GM12878 (cell line): ENCODE measurements around the gene ZNF81. TPM values are rescaled to one million over a fixed set of nuclear protein-coding genes. Genes with fewer than 3 reads are reported as not detected.

Experiments used
- ATAC-seq: fragments of 200-7000 bp; cut with Tn5 transposase; 3 replicates; pipeline ENCODE4 v1.9.1; 2020; ENCODE audit warnings: mild to moderate bottlenecking, moderate library complexity
- BruUV-seq: library from RNA; stranded (reverse); fragments of 400-500 nt; replicated peaks from 2 replicates; lab custom pipeline; 2021; lab: Mats Ljungman, UMichigan
- CTCF ChIA-PET: fragments of 300-600 bp; sonication (Branson Sonifier 250); formaldehyde crosslinking; extraction: SDS; loops from one replicate; lab custom pipeline; 2021; ENCODE audit warnings: inconsistent platforms; lab: Yijun Ruan, JAX
- POLR2A ChIA-PET: fragments of 350-600 bp; formaldehyde crosslinking; extraction: SDS; loops from one replicate; lab custom pipeline; 2021; ENCODE audit warnings: inconsistent platforms; lab: Charles Lee
- RAD21 ChIA-PET: fragments of 300-600 bp; sonication (Branson Sonifier 250); formaldehyde crosslinking; loops from one replicate; lab custom pipeline; 2023; ENCODE audit warnings: antibody characterized with exemption; ENCODE audit not compliant: unreplicated experiment; lab: Charles Lee
- SMC1A ChIA-PET: fragments of 300-600 bp; sonication (Branson Sonifier 250); formaldehyde crosslinking; loops from one replicate; lab custom pipeline; 2023; ENCODE audit not compliant: unreplicated experiment, uncharacterized antibody; lab: Charles Lee
- DNase-seq: peaks from one replicate; pipeline ENCODE4 v3.0.0-alpha.2; 2011; ENCODE audit warnings: low read depth, low spot score
- FAIRE-seq: peaks from 3 replicates; lab custom pipeline; 2011; peaks lifted over from hg19 to GRCh38; lab: Jason Lieb, UNC
- H2AFZ ChIP-seq: 2 replicates; pipeline ENCODE4 v1.6.0; 2011; ENCODE audit warnings: low read depth, low read length, control low read depth; ENCODE audit not compliant: control insufficient read depth
- H3K27ac ChIP-seq: 2 replicates; pipeline ENCODE4 v1.5.1; 2011; ENCODE audit warnings: control low read depth; ENCODE audit not compliant: control insufficient read depth, insufficient read depth
- H3K27me3 ChIP-seq, 2 experiments: replicated peaks in 1 of 2; 2 replicates each; pipeline versions ENCODE4 v1.6.0 to v1.6.1; 2011; ENCODE audit warnings: low read length in 1 of 2; ENCODE audit not compliant: control insufficient read depth in 2 of 2, insufficient read depth in 2 of 2
- H3K36me3 ChIP-seq, 2 experiments: 2 replicates each; pipeline ENCODE4 v1.5.1; 2011; ENCODE audit warnings: low read length in 1 of 2; ENCODE audit not compliant: control insufficient read depth in 2 of 2, insufficient read depth in 2 of 2
- H3K4me1 ChIP-seq: 2 replicates; pipeline ENCODE4 v1.6.1; 2011; ENCODE audit warnings: mild to moderate bottlenecking, low read length, moderate library complexity, mixed read lengths; ENCODE audit not compliant: control insufficient read depth, insufficient read depth
- H3K4me2 ChIP-seq: 2 replicates; pipeline ENCODE4 v1.6.0; 2011; ENCODE audit warnings: control low read depth; ENCODE audit not compliant: control insufficient read depth, insufficient read depth
- H3K4me3 ChIP-seq: fragments of 200-600 bp; sonication (generic); 2 replicates; pipeline ENCODE4 v1.5.1; 2016
- H3K79me2 ChIP-seq: 2 replicates; pipeline ENCODE4 v1.6.0; 2011; ENCODE audit warnings: low read length; ENCODE audit not compliant: control insufficient read depth, insufficient read depth
- H3K9ac ChIP-seq: 2 replicates; pipeline ENCODE4 v1.8.0; 2011; ENCODE audit warnings: low read length, control low read depth, mixed read lengths; ENCODE audit not compliant: control insufficient read depth, insufficient read depth
- H3K9me3 ChIP-seq: replicated peaks from 3 replicates; pipeline ENCODE4 v1.5.1; 2011; ENCODE audit warnings: mild to moderate bottlenecking, low read length; ENCODE audit not compliant: control insufficient read depth, insufficient read depth
- H4K20me1 ChIP-seq: 2 replicates; pipeline ENCODE4 v1.6.0; 2011; ENCODE audit not compliant: control insufficient read depth, insufficient read depth
- BACH1 ChIP-seq: fragments of 450-650 bp; IDR thresholded peaks from 2 replicates; pipeline ENCODE4 v1.6.1; 2017; ENCODE audit warnings: mild to moderate bottlenecking, borderline replicate concordance
- CBX5 ChIP-seq: sonication (generic); IDR thresholded peaks from 2 replicates; pipeline ENCODE4 v1.6.1; 2016; ENCODE audit warnings: low read depth, moderate library complexity, mild to moderate bottlenecking, inconsistent platforms
- FOXM1 ChIP-seq: IDR thresholded peaks from 2 replicates; pipeline ENCODE4 v1.6.1; 2012; ENCODE audit warnings: low read depth, mild to moderate bottlenecking, inconsistent platforms, low read length, moderate library complexity
- IKZF1 ChIP-seq: fragments of 450-650 bp; conservative IDR thresholded peaks from 2 replicates; pipeline ENCODE4 v1.6.1; 2017; ENCODE audit warnings: antibody characterized with exemption, mild to moderate bottlenecking
- NFYB ChIP-seq: IDR thresholded peaks from 2 replicates; pipeline ENCODE4 v1.6.1; 2011; ENCODE audit warnings: low read depth, mild to moderate bottlenecking, low read length, improper control_type of control experiment, moderate library complexity; ENCODE audit not compliant: insufficient read depth
- RBBP5 ChIP-seq: fragments of 200-600 bp; sonication (generic); conservative IDR thresholded peaks from 2 replicates; pipeline ENCODE4 v1.6.1; 2016
- RUNX3 ChIP-seq: IDR thresholded peaks from 2 replicates; pipeline ENCODE4 v1.6.1; 2012; ENCODE audit warnings: low read length, inconsistent platforms
- SP1 ChIP-seq: IDR thresholded peaks from one replicate; pipeline ENCODE4 v1.6.1; 2011; ENCODE audit warnings: low read depth, low read length
- SREBF2 ChIP-seq: IDR thresholded peaks from 2 replicates; pipeline ENCODE4 v1.6.1; 2012; ENCODE audit warnings: mild to moderate bottlenecking, low read length
- ZZZ3 ChIP-seq: IDR thresholded peaks from 2 replicates; pipeline ENCODE4 v1.6.1; 2011; ENCODE audit warnings: low read depth; ENCODE audit not compliant: control insufficient read depth, insufficient read length
- whole genome bisulfite sequencing: methylation state at CpG from one replicate; pipeline ENCODE4 v1.1.6; 2016; ENCODE audit warnings: low lambda C conversion rate; ENCODE audit not compliant: insufficient replicate concordance, insufficient coverage; ENCODE audit errors: missing lambda C conversion rate; 5-methylcytosine and 5-hydroxymethylcytosine counted together
- in situ Hi-C: fragments of 300-500 bp; cut with MboI; formaldehyde crosslinking; loops from 9 replicates; pipeline ENCODE4 v1.14.3; 2018; ENCODE audit warnings: mixed read lengths
- intact Hi-C: fragments of 100-400 bp; cut with micrococcal nuclease; formaldehyde crosslinking; loops from one replicate; pipeline ENCODE4 v1.14.2; 2022; ENCODE audit not compliant: unreplicated experiment
- polyA plus RNA-seq, 11 experiments: library from polyadenylated mRNA; depleted of rRNA in 4 of 11; unstranded in 6 of 11; stranded (reverse) in 5 of 11; fragments of >200 nt; fragmentation: Nextera tagmentation in 4 of 11; fragmentation: Illumina TruSeq in 1 of 11; extraction: Ambion mirVana in 4 of 11; extraction: Trizol in 1 of 11; gene quantifications; 1 replicate in 1 of 11; 2 replicates in 10 of 11; pipeline versions ENCODE4 v1.2.1 to v1.2.3, GENCODE V29; 2011 to 2016; ENCODE audit warnings: inconsistent platforms in 2 of 11, missing spikeins in 2 of 11, low read depth in 1 of 11
- total RNA-seq, 4 experiments: library from RNA; depleted of rRNA in 3 of 4; stranded (reverse); fragments of >200 nt in 3 of 4; fragmentation: Illumina TruSeq in 1 of 4; extraction: Trizol in 1 of 4; gene quantifications; 2 replicates each; pipeline versions ENCODE4 v1.2.1 to v1.2.3, GENCODE V29; 2013 to 2021
- TF ChIP-seq, protein P1 (sequence below): fragments of 450-650 bp; IDR thresholded peaks from 2 replicates; pipeline ENCODE4 v1.6.1; 2016; ENCODE audit warnings: mild to moderate bottlenecking
- TF ChIP-seq, protein P2 (sequence below): IDR thresholded peaks from 2 replicates; pipeline ENCODE4 v1.6.1; 2011; ENCODE audit warnings: mild to moderate bottlenecking, low read depth, low read length, moderate library complexity; ENCODE audit not compliant: insufficient replicate concordance
- TF ChIP-seq, protein P3 (sequence below): fragments of 450-650 bp; formaldehyde crosslinking; IDR thresholded peaks from 2 replicates; pipeline ENCODE4 v1.4.0; 2022; ENCODE audit warnings: mild to moderate bottlenecking, moderate library complexity
- TF ChIP-seq, protein P4 (sequence below): fragments of 450-650 bp; IDR thresholded peaks from 2 replicates; pipeline ENCODE4 v1.6.1; 2018; ENCODE audit warnings: mild to moderate bottlenecking, low read depth, moderate library complexity; ENCODE audit not compliant: partially characterized antibody

The ZNF81 gene
- total and polyA plus RNA-seq, 10 of the 15 experiments (the other 5 are each of a cell fraction or from before 2014, with no cell fraction given), result 3.4 to 7.2 (median 4.4) TPM

DNA sequence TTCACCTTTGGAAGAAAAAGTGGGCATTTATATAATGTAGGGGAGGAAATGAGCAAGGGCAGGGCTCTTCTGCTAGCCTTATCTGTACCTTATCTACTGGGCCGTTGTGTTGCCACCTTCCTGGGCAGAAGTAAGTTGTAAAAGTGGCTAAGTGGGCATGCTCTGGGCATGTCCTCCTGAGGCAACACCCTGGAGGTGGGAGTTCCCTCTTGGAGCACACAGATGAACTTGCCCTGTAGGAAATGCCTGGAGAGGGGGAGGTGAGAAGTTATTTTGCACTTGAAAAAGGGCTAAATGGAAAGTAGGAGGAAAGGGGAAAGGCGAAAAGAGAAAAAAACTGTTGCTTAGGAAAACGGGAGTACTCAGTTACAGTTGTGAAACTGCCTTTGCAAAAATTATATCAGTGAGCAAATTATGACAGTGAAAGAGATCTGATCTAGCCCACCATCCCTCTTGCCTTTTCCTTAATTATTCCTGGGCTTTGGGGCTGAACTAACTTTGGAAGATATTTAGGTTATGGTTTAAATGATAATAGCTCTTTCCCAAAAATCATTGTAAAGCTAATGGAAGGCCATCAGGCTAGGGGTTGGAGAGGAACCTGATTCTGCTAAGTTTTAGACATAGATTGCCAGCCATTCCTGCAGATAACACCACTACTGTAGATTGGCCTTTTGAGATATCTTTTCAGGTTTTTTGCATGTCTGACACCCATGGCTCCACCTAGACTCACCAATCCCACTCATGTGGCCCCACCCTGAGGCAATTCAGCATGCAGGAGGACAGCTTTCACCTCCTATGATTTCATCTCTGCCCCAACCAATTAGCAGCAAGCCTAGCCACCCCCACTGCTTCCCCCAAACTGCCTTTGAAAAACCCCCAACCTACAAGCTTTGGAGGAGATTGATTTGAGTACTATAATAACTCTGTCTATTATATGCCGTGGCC lies 20.5 kb upstream of the ZNF81 start:
- ChIA-PET CTCF (interaction anchor here (0.7 kb wide), 1 partner anchor 16 kb away, joined by 3 read pairs; no protein-coding TSS in a partner anchor), SMC1A (no interaction called here), RAD21 (interaction anchor here (0.7 kb wide), 1 partner anchor 211 kb away, joined by 4 read pairs; no protein-coding TSS in a partner anchor), POLR2A (interaction anchor here (0.6 kb wide), 2 partner anchors 24 to 144 kb away, joined by 4 to 7 read pairs; no protein-coding TSS in a partner anchor)
- 22% methylated on average over 4 of the region's 4 CpGs for WGBS
- DNase-seq, result no peak
- BruUV-seq, result no TSS peak
- H3K36me3 ChIP-seq, result no peaks in the 10 kb centered on the region
- no peak overlapping the region for H3K27ac ChIP-seq
- in situ Hi-C loops (no loop called here), intact Hi-C loops (no loop called here)
- no peaks in the 10 kb centered on the region for H4K20me1 ChIP-seq
- H3K4me1 ChIP-seq, result no peaks in the 10 kb centered on the region
- ATAC-seq, result no peak
- no peak overlapping the region for H3K4me3 ChIP-seq
- FAIRE-seq, result no peak
- no peak overlapping the region for H3K9ac ChIP-seq
- H2AFZ ChIP-seq, result no peak overlapping the region
- no peak for TF ChIP-seq NFYB
- TF ChIP-seq FOXM1, result no peak
- TF ChIP-seq BACH1, result no peak
- TF ChIP-seq RBBP5, result no peak
- no peak for TF ChIP-seq IKZF1
- TF ChIP-seq SP1, result no peak
- TF ChIP-seq SREBF2, result no peak
- TF ChIP-seq ZZZ3, result no peak
- no peak for TF ChIP-seq RUNX3
- TF ChIP-seq, protein P1, sequence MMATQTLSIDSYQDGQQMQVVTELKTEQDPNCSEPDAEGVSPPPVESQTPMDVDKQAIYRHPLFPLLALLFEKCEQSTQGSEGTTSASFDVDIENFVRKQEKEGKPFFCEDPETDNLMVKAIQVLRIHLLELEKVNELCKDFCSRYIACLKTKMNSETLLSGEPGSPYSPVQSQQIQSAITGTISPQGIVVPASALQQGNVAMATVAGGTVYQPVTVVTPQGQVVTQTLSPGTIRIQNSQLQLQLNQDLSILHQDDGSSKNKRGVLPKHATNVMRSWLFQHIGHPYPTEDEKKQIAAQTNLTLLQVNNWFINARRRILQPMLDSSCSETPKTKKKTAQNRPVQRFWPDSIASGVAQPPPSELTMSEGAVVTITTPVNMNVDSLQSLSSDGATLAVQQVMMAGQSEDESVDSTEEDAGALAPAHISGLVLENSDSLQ, result no peak
- TF ChIP-seq, protein P2, sequence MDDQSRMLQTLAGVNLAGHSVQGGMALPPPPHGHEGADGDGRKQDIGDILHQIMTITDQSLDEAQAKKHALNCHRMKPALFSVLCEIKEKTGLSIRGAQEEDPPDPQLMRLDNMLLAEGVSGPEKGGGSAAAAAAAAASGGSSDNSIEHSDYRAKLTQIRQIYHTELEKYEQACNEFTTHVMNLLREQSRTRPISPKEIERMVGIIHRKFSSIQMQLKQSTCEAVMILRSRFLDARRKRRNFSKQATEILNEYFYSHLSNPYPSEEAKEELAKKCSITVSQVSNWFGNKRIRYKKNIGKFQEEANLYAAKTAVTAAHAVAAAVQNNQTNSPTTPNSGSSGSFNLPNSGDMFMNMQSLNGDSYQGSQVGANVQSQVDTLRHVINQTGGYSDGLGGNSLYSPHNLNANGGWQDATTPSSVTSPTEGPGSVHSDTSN, result no peak
- no peak for TF ChIP-seq CBX5
- TF ChIP-seq, protein P3, sequence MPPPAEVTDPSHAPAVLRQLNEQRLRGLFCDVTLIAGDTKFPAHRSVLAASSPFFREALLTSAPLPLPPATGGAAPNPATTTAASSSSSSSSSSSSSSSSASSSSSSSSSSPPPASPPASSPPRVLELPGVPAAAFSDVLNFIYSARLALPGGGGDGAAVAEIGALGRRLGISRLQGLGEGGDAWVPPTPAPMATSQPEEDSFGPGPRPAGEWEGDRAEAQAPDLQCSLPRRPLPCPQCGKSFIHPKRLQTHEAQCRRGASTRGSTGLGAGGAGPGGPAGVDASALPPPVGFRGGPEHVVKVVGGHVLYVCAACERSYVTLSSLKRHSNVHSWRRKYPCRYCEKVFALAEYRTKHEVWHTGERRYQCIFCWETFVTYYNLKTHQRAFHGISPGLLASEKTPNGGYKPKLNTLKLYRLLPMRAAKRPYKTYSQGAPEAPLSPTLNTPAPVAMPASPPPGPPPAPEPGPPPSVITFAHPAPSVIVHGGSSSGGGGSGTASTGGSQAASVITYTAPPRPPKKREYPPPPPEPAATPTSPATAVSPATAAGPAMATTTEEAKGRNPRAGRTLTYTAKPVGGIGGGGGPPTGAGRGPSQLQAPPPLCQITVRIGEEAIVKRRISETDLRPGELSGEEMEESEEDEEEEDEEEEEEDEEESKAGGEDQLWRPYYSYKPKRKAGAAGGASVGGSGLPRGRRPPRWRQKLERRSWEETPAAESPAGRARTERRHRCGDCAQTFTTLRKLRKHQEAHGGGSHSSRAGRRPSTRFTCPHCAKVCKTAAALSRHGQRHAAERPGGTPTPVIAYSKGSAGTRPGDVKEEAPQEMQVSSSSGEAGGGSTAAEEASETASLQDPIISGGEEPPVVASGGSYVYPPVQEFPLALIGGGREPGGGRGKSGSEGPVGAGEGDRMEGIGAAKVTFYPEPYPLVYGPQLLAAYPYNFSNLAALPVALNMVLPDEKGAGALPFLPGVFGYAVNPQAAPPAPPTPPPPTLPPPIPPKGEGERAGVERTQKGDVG, result no peak
- TF ChIP-seq, protein P4, sequence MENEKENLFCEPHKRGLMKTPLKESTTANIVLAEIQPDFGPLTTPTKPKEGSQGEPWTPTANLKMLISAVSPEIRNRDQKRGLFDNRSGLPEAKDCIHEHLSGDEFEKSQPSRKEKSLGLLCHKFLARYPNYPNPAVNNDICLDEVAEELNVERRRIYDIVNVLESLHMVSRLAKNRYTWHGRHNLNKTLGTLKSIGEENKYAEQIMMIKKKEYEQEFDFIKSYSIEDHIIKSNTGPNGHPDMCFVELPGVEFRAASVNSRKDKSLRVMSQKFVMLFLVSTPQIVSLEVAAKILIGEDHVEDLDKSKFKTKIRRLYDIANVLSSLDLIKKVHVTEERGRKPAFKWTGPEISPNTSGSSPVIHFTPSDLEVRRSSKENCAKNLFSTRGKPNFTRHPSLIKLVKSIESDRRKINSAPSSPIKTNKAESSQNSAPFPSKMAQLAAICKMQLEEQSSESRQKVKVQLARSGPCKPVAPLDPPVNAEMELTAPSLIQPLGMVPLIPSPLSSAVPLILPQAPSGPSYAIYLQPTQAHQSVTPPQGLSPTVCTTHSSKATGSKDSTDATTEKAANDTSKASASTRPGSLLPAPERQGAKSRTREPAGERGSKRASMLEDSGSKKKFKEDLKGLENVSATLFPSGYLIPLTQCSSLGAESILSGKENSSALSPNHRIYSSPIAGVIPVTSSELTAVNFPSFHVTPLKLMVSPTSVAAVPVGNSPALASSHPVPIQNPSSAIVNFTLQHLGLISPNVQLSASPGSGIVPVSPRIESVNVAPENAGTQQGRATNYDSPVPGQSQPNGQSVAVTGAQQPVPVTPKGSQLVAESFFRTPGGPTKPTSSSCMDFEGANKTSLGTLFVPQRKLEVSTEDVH, result no peak
- no peak overlapping the region for H3K4me2 ChIP-seq
- no peaks in the 10 kb centered on the region for H3K27me3 ChIP-seq
- no peaks in the 10 kb centered on the region for H3K79me2 ChIP-seq
- peaks cover 4% of the 10 kb centered on the region; the same call in 1 of the 3 replicates for H3K9me3 ChIP-seq
